HL-60/S4 treated with retinoic acid at 250 ng/mL for 4 days and 3 days (cell line): ENCODE measurements around the gene PRKRA.
"Not testable (repeated sequence)": the region's sequence is repeated elsewhere in the genome, so short reads cannot be mapped to it uniquely, and the experiment has no call there.

Experiments used
- in situ Hi-C: fragments of 300-500 bp; cut with MboI; formaldehyde crosslinking; loops from 2 replicates; pipeline ENCODE4 v1.7.0; 2022; ENCODE audit warnings: low sequenced_read_pairs

Gene PRKRA

DNA sequence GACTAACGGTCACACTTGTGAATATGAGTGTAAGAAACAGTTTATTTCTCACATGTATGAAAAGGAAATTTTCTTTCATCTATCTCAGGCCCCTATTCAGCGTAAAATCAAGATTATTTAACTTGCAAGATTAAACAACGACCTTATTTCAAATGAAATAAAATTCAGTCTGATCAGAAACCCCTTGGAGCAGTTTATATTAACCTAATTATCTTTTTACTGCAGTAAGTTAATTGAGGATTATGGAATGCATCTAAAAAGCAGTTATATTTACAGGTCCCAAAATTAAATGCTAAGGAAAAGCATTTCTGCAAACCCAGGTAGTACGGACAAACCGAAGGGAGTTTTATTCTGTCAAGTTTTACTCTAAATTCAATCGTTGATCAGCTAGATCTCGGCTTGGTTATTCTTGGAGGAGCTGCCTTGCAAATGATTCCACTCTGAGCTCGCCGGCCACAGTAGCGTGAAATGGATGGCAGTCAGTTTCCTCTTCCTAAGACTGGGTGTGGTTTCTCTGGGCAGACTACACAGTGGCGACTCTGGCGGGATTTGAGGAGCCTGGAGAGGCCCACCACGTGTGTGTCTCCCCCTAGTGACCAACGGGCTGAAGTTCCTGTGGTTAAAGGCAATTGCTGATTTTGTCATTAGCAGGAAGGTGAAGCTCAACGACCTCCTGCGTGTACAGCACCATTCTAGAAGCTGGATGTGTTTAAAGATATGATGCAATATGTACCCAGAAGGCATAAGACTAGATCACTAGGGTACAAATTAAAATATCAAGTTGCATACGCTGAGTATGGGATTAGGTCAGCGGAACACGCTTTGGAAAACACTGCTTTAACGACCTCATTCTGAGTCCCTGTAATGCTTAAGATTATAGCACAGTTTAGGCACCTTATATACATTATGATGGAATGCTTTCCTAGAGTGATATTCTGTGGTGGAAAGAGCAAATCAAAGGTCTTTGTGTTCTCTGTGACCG is 36.4 kb downstream of the PRKRA start:
- in situ Hi-C loops, result no loop called here

DNA sequence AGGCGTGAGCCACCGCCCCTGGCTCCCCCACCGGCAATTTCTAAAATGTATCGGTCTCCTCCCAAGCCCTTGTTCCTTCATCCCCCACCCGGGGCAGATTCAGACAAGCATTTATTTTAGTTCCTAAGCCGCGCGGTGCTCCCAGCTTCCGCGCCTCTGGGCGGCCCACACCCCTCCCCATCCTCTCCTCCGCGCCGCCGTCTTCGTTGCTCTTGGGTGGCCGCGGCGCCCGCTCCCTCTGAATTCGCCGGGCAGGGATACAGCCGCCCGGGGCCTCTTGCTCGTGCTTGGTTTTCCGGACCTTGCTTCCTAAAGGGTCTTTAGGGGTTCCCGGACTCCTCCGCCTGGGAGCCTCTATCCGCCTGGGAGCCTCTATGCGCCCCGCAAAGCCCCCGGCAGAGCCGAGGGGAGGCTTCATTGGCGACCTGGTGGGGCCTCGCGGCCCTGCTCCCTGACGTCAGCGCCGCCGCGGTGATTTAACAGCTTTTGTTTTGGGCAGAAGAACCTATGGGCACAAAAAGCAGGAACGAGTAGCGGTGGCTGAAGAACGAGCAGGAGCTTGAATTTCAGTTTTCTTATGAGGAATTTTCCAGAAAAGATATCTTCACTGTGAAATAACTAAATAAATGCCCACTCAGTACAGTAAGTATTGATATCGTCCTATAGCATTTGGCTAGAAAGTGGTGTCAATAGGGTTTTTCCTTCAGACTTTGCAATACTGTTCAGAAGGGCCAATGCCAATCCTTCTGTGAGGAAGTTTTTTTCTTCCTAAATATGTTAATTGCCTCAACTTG is 37.3 kb downstream of the PRKRA start:
- in situ Hi-C loops, result no loop called here

- in situ Hi-C loops, result not testable (repeated sequence)
Observed at GRCh38 chr2:178412453-178412852, 38.5 kb downstream of the PRKRA start.

DNA sequence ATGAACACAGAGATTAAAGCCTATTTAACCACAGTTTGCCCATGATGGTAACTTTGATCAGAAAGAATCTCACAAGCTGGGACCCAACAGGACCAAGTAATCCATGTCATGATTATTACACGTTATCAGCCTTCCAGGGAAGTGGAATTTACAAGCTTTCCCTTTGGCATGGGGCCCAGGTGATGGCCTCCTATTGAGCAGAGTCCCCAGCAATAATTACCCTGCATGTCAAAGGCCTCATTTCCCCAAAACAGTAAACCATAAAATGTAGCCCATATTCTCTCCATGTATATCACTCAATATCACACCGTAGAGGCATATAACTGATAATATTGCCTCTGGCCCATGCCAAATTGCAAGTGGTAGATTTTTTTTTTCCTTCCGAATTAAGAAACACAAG is 38.9 kb downstream of the PRKRA start:
- in situ Hi-C loops, result no loop called here

DNA sequence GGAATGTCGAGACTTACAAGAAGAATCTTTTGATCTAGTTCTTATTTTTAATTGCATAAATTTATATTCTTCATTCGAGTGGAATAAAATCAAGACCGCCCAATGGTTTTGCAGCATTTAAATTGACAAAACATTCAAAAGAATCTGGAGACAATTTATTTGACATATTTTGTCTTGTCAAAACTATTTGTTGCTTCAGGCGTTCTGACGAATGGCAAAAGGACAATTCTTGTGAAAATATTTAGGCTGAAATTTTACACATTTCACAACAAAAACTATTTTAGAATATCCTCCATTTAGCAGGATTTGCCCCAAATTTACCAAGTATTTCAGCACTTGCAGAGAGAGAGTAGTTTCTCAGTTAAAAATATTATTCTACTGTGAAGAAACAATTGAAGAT is 41.7 kb downstream of the PRKRA start:
- in situ Hi-C loops, result no loop called here

- in situ Hi-C loops, result no loop called here
Observed at GRCh38 chr2:178404368-178404767, 46.6 kb downstream of the PRKRA start.

DNA sequence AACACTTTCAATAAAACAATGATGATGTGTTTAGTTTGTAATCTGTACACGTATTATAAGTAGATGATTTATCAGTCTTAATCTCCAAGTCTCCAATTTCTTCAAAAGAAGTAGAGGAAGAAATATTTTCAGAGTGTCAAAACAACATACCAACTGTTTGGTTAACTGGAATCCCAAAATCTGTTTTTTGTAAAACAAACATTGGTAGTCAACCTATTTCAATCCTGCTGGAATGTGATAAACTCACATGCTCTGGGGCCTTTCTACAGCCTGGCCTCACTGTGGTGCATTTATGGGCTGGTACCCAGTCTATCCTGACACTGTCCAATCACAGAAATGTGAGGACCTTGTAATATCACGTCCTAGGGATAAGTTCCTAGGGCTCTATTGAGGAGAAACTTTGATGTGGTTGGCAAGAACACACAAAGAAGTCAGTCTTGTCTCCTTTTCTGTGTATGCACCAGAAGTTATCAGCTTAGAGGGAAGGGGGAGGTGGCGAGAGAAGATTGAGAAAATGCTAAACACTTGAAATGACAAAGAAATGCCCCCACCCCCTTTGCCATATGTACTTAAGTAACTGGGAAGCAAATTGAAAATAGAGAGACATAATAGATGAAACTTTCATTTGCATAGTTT is 47.2 kb downstream of the PRKRA start:
- in situ Hi-C loops, result no loop called here

GRCh38 chr2:178401994-178402437 is 49.0 kb downstream of the PRKRA start:
- in situ Hi-C loops, result no loop called here

DNA sequence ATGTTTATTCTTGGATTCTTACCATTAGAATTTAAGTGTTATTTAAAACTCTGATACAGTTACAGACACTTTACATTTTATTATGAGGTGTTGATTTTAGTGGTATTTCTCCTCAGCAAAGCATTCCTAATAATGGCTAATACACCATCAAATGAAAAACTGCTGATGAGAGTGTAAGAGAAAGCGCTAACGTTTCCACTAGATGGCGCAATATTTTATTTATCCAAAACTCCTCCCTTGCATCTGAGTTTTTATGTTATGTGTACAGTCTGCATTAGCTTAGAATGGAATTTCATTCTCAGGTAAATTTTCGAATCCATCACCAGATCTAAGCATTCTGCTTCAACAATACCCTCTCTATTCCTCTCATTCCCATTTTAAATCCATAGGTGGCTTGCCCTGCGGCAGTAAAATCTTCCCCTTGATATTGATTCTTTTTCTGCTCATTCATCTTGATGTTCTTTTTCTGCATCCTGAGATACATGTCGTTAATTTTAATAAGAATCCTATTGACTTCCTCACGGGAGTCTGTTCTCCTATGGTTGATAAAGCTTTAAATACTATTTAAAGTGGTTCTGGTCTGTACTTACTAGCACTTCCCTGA is 53.9 kb downstream of the PRKRA start:
- in situ Hi-C loops, result no loop called here

DNA sequence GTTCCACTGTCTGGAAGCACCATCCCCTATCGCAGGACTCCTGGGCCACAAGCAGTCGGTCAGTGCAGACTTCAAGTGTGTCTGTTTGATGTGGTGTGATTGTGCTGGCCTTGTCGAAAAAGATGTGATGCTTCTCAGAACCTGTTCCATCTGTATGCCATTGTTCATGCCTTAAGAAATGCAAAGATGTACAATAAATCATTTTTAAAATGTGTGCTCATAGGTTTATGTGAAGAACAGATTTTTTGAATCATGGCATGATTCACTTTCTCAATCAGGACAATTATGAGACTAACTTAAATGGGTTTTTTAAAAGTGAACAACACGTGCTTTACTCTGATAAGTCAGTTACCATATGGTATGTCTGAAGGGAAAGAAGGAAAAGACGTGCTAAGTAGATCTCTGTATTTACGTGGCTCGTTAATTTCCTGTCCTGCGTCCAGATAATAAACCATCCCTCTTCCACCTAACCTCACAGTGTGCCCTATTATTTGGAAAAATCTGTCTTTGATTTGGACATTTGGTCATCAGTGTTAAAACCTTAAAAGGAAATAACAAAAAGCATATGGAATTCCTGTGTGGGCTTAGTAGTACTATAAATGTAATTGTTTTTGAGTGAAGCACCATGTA is 54.9 kb downstream of the PRKRA start:
- in situ Hi-C loops, result no loop called here

DNA sequence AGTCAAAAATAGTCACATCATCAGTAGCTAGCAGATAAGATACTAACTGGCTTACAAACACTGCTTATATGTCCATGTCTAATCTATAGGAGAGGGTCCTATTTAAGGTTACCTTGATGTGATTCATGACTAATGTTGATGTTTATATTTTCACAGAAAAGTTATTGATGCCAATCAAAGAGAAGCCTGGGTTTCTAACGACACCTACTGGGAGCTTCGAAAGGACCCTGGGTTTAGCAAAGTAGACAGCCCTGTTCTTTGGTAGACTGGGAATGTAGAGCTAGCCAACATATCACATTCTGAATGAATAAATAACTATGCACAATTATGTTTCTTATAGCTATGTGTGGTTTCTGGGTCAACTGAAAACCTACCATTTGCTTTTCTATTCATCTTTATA is 55.7 kb downstream of the PRKRA start:
- in situ Hi-C loops, result no loop called here

- in situ Hi-C loops, result no loop called here
Observed at GRCh38 chr2:178394859-178395258, 56.1 kb downstream of the PRKRA start.

DNA sequence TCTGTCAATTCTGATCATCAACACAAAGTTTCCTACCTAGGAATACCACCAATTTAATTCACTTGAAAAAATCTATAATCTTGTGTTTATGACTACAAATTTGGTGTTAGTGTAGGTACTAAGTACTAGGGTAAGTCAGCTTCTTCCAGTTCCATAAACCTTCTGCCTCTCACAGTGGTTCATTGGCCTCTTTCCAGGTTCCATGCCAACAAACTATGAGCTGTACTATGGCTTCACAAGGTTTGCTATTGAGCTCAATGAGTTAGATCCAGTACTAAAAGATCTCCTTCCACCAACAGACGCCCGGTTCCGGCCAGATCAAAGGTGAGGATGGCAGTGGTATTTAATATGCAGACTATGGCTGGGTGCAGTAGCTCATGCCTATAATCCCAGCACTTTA is 58.8 kb downstream of the PRKRA start:
- in situ Hi-C loops, result no loop called here

- in situ Hi-C loops, result no loop called here
Observed at GRCh38 chr2:178391701-178392100, 59.3 kb downstream of the PRKRA start.

DNA sequence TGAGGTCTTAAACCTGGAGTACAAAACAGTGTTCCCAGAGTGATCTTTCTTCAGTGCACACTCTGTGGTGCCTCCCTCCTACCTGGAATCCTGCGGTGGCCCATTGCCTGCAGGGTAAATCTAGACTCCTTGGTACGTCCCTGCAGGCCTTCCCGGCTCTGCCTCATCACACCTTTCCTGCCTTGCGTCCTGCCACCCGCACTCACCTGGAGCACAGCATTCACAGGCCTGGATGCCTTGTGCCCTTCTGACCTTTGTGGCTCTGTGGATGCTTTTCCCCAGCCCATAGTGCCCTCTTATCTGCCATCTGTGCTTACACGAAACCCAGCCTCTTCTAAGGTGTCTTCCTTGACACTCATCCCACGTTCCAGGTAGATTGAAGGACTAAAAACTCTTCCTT is 62.7 kb downstream of the PRKRA start:
- in situ Hi-C loops, result no loop called here

- in situ Hi-C loops, result no loop called here
Observed at GRCh38 chr2:178386986-178387597, 63.9 kb downstream of the PRKRA start.

DNA sequence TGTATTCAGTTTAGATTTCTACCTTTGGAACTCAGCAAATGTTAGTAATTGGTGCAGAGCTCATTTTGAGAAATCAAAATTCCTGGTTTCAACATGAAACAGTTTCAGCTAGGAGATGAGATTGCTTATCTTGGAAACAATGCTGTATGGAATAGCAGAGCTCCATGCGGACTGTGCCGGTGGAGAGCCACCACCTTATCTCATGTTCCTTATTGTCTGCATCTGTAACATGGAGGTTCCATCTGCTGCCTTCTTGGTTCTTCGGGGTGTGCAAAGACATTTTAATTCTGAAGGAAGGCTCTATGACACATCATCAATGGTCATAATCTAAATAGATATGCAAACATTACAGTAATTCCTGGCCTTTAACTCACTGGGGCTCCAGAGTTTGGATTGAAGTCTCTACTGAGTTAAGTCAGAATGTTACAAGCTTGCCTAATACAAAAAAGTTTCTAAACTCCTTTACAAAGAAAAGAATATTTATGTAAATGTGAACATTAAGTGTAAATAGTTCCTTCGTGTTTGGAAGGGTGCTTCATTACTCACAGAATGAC is 65.3 kb downstream of the PRKRA start:
- in situ Hi-C loops, result no loop called here

DNA sequence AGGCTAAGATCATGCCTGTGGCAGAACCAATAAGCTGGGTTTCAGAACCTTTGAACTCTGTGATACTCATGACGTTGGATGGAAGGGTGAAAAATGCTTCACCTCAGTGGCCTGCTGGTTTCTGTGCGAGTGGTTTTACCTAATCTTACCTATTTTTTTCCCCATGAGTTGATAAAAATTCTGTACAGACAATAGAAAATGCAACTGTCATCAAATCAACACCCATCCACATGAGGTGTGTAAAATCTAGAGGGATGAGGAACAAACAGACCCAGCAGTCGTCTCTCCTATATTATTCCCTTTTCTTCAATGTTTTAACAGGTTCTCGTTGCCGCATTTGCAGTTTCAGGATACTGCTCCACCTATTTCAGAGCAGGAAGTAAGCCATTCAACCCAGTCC is 67.3 kb downstream of the PRKRA start:
- in situ Hi-C loops, result no loop called here
